GM12891 (cell line): ENCODE measurements around the gene PACSIN2.

Experiments used
- POLR2A ChIP-seq: IDR thresholded peaks from 2 replicates; pipeline ENCODE4 v1.6.1; 2011; ENCODE audit warnings: low read depth, low read length, control low read depth
- POLR2AphosphoS5 ChIP-seq: IDR thresholded peaks from 2 replicates; pipeline ENCODE4 v1.6.1; 2011; ENCODE audit warnings: low read depth, low read length, control low read depth

DNA sequence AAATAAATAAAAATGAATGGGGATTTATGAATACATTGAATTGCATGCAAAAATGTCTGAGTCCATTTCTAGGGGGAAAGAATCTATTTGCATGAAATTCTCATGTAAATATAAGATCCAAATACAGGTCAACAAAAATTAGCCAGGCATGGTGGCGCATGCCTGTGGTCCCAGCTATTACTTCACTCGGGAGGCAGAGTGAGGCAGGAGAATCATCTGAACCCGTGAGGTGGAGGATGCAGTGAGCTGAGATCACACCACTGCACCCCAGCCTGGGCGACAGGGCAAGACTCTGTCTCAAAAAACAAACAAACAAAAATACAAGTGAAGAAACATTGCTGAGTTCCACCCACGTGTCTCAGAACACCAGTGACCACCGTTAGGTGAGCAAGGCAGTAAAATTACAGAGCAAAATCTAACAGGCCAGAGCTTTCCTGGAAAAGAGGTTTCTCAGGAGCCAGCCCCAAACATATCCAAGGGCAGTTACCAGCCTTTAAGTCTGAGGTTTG is 17.3 kb downstream of the PACSIN2 start:
- TF ChIP-seq POLR2AphosphoS5, result no peak
- no peak for TF ChIP-seq POLR2A
